ENCODE results near the gene C9orf78. TPM values are rescaled to one million over a fixed set of nuclear protein-coding genes. Genes with fewer than 3 reads are reported as not detected.

The C9orf78 gene
- total and polyA plus RNA-seq, 2 experiments from 2014 or later, result 43.8 to 47.9 TPM

GRCh38 chr9:129781981-129782380, 53.1 kb downstream of the C9orf78 start:
- no peak for TF ChIP-seq CTCF (IDR thresholded peaks at IDR 0.05; ENCODE audit: poor library complexity)
- TF ChIP-seq EZH2 (IDR thresholded peaks at IDR 0.05; ENCODE audit: borderline replicate concordance), result no peak
- TF ChIP-seq EZH2phosphoT487 (IDR thresholded peaks at IDR 0.05; ENCODE audit: low read depth, severe bottlenecking, unreplicated experiment), result no peak
- H3K36me3 ChIP-seq (replicated peaks; ENCODE audit: insufficient read depth, low read depth), result no peaks in the 10 kb centered on the region
- no peak overlapping the region for H3K4me3 ChIP-seq
- H3K4me2 ChIP-seq, result no peak overlapping the region
- no peaks in the 10 kb centered on the region for H3K9me2 ChIP-seq (replicated peaks; ENCODE audit: insufficient read depth)
- H2AFZ ChIP-seq, result no peak overlapping the region
- no peaks in the 10 kb centered on the region for H3K27me3 ChIP-seq
- no peak for DNase-seq (ENCODE audit: low spot score)
- WGBS (ENCODE audit: low lambda C conversion rate, missing lambda C conversion rate), result 62% methylated on average over 5 of the region's 5 CpGs
- H3K4me1 ChIP-seq (ENCODE audit: insufficient read depth), result peaks cover 10% of the 10 kb centered on the region
- H3K27ac ChIP-seq, result peak overlapping the region; percentile 62
- H3K79me2 ChIP-seq, result no peaks in the 10 kb centered on the region
- no peaks in the 10 kb centered on the region for H3K9me3 ChIP-seq (ENCODE audit: low read depth)
- H4K20me1 ChIP-seq (ENCODE audit: insufficient read depth, poor library complexity, severe bottlenecking), result no peaks in the 10 kb centered on the region

GRCh38 chr9:129781131-129781530, 53.9 kb downstream of the C9orf78 start:
- Histone ChIP-seq H3K36me3 (replicated peaks; ENCODE audit: insufficient read depth, low read depth) (no peaks in the 10 kb centered on the region), H3K79me2 (no peaks in the 10 kb centered on the region), H3K4me3 (no peak overlapping the region), H3K9me2 (replicated peaks; ENCODE audit: insufficient read depth) (no peaks in the 10 kb centered on the region), H3K27me3 (no peaks in the 10 kb centered on the region), H3K9me3 (ENCODE audit: low read depth) (no peaks in the 10 kb centered on the region), H3K4me1 (ENCODE audit: insufficient read depth) (peaks cover 15% of the 10 kb centered on the region), H2AFZ (no peak overlapping the region), H4K20me1 (ENCODE audit: insufficient read depth, poor library complexity, severe bottlenecking) (no peaks in the 10 kb centered on the region), H3K27ac (no peak overlapping the region), H3K4me2 (no peak overlapping the region)
- TF ChIP-seq CTCF (IDR thresholded peaks at IDR 0.05; ENCODE audit: poor library complexity) (no peak), EZH2 (IDR thresholded peaks at IDR 0.05; ENCODE audit: borderline replicate concordance) (no peak), EZH2phosphoT487 (IDR thresholded peaks at IDR 0.05; ENCODE audit: low read depth, severe bottlenecking, unreplicated experiment) (no peak)
- 89% methylated on average over 8 of the region's 8 CpGs for WGBS (ENCODE audit: low lambda C conversion rate, missing lambda C conversion rate)
- no peak for DNase-seq (ENCODE audit: low spot score)

GRCh38 chr9:129779560-129780190, 55.4 kb downstream of the C9orf78 start:
- Histone ChIP-seq H3K27ac (no peak overlapping the region), H3K4me3 (no peak overlapping the region), H2AFZ (no peak overlapping the region), H3K79me2 (no peaks in the 10 kb centered on the region), H3K27me3 (no peaks in the 10 kb centered on the region), H4K20me1 (ENCODE audit: insufficient read depth, poor library complexity, severe bottlenecking) (no peaks in the 10 kb centered on the region), H3K4me2 (no peak overlapping the region), H3K36me3 (replicated peaks; ENCODE audit: insufficient read depth, low read depth) (no peaks in the 10 kb centered on the region), H3K9me2 (replicated peaks; ENCODE audit: insufficient read depth) (no peaks in the 10 kb centered on the region), H3K4me1 (ENCODE audit: insufficient read depth) (peaks cover 15% of the 10 kb centered on the region), H3K9me3 (ENCODE audit: low read depth) (no peaks in the 10 kb centered on the region)
- no peak for DNase-seq (ENCODE audit: low spot score)
- WGBS (ENCODE audit: low lambda C conversion rate, missing lambda C conversion rate), result 96% methylated on average over 7 of the region's 7 CpGs
- TF ChIP-seq EZH2 (IDR thresholded peaks at IDR 0.05; ENCODE audit: borderline replicate concordance) (no peak), CTCF (IDR thresholded peaks at IDR 0.05; ENCODE audit: poor library complexity) (no peak), EZH2phosphoT487 (IDR thresholded peaks at IDR 0.05; ENCODE audit: low read depth, severe bottlenecking, unreplicated experiment) (no peak)
